ENCODE data around the gene MRM1.

- TF ChIP-seq CTCF (IDR thresholded peaks at IDR 0.05) = no peak
- no peak for TF ChIP-seq POLR2A (IDR thresholded peaks at IDR 0.05)
- TF ChIP-seq EP300 (IDR thresholded peaks at IDR 0.05) = no peak
Measured at GRCh38 chr17:36597226-36597625, 4.2 kb upstream of the MRM1 start.
